Naive thymus-derived CD8-positive, alpha-beta T cell (primary cell): ENCODE measurements around the gene CAMTA1. TPM values are rescaled to one million over a fixed set of nuclear protein-coding genes. Genes with fewer than 3 reads are reported as not detected.

Experiments
- ATAC-seq, 2 donors: fragments of 150-1000 bp; cut with Tn5 transposase in 1 of 2; sonication (Bioruptor Pico), chemical (Tn5 transposase) in 1 of 2; 1 replicate in 1 of 2; 2 replicates in 1 of 2; pipeline ENCODE4 v1.10.0; 2021; ENCODE audit warnings: mild to moderate bottlenecking in 2 of 2, moderate library complexity in 2 of 2
- POLR2A ChIA-PET: fragments of 350-600 bp; sonication (Branson Sonifier 250); formaldehyde crosslinking; loops from one replicate; lab custom pipeline; 2021; ENCODE audit warnings: antibody characterized with exemption; lab: Charles Lee
- DNase-seq, 10 donors: peaks; one replicate each; pipeline versions ENCODE4 v3.0.0 to v3.0.0-alpha.2; 2020 to 2022
- H3K27ac Mint-ChIP-seq, 10 donors: one replicate each; pipeline ENCODE4 v1.8.0; 2020 to 2022; ENCODE audit warnings: mild to moderate bottlenecking in 10 of 10, mixed read lengths in 10 of 10, moderate library complexity in 4 of 10, inconsistent platforms in 1 of 10
- H3K27me3 Mint-ChIP-seq, 5 donors: one replicate each; pipeline ENCODE4 v1.8.0; 2021 to 2022; ENCODE audit warnings: mixed read lengths in 5 of 5
- H3K36me3 Mint-ChIP-seq, 3 donors: one replicate each; pipeline ENCODE4 v1.8.0; 2020 to 2022; ENCODE audit warnings: mixed read lengths in 3 of 3, mild to moderate bottlenecking in 2 of 3, inconsistent platforms in 1 of 3
- H3K4me1 Mint-ChIP-seq, 4 donors: one replicate each; pipeline ENCODE4 v1.8.0; 2021 to 2022; ENCODE audit warnings: mixed read lengths in 4 of 4
- H3K4me3 Mint-ChIP-seq, 10 donors: one replicate each; pipeline ENCODE4 v1.8.0; 2020 to 2022; ENCODE audit warnings: mild to moderate bottlenecking in 10 of 10, mixed read lengths in 10 of 10, moderate library complexity in 6 of 10, inconsistent platforms in 1 of 10
- H3K9me3 Mint-ChIP-seq, 9 donors: one replicate each; pipeline ENCODE4 v1.8.0; 2020 to 2022; ENCODE audit warnings: mixed read lengths in 9 of 9, mild to moderate bottlenecking in 3 of 9, inconsistent platforms in 1 of 9, moderate library complexity in 1 of 9
- polyA plus RNA-seq, 3 donors: library from polyadenylated mRNA; unstranded; fragments of 300-500 nt; fragmentation: Illumina TruSeq; gene quantifications; one replicate each; pipeline ENCODE4 v1.2.3, GENCODE V29; 2021
- total RNA-seq, 8 experiments: library from RNA in 2 of 8; stranded (reverse) in 2 of 8; gene quantifications; one replicate each; pipeline ENCODE4 v1.2.3 and lab custom pipeline; 2021 to 2026

The CAMTA1 gene
- total and polyA plus RNA-seq, 5 experiments from 2014 or later = 32.6 to 78.3 (median 47.3) TPM

DNA sequence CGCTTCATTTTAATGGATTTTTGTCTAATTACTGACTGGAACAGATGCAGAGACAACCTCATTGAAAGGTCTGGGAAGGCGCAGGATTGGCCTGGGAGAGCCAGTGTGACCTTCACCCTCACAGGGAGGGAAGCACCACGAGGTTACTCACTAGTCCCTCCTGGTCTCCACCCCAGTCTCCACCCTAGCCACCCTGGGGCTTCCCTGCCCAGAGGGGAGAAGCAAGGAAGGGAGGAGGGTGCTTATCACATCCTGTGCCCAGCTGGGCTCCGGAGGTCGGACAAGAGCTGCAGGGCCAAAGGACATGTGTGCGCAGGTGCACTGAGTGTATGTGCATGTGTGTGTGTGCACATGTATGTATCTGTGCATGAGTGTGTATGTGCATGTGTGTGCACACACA, 765.7 kb downstream of the CAMTA1 start:
- no peak for DNase-seq
- no peak overlapping the region for H3K4me3 Mint-ChIP-seq
- peaks cover 0 to 8% (median 5%) of the 10 kb centered on the region in 4 donors for H3K4me1 Mint-ChIP-seq
- H3K27me3 Mint-ChIP-seq = peaks cover 5 to 49% (median 22%) of the 10 kb centered on the region in 5 donors
- no peak overlapping the region for H3K27ac Mint-ChIP-seq
- POLR2A ChIA-PET = no interaction called here
- H3K36me3 Mint-ChIP-seq = no peaks in the 10 kb centered on the region
- no peaks in the 10 kb centered on the region for H3K9me3 Mint-ChIP-seq
- no peak for ATAC-seq

DNA sequence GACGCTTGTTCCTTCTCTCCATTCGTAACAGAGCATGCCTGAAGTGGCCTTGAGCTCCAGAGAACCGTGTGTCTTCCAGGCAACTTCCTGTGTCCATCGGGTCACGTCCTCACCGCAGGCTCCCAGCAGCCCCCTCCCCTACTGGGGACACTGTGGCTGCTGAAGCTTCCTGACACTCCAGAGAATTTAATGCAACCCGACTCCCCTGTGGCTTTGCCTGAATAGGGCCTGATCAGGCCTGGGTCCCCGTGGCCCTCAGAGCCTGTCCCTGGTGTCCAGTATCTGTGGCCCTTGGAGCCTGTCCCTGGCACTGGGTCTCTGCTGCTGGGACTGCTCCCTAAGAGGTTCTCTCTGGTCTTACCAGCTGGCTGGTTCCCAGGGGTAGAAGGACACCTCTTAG, 766.2 kb downstream of the CAMTA1 start:
- H3K4me1 Mint-ChIP-seq = peaks cover 0 to 8% (median 5%) of the 10 kb centered on the region in 4 donors
- no peak for ATAC-seq
- no peaks in the 10 kb centered on the region for H3K9me3 Mint-ChIP-seq
- no peak for DNase-seq
- peaks cover 6 to 53% (median 23%) of the 10 kb centered on the region in 5 donors for H3K27me3 Mint-ChIP-seq
- POLR2A ChIA-PET = no interaction called here
- no peak overlapping the region for H3K4me3 Mint-ChIP-seq
- no peaks in the 10 kb centered on the region for H3K36me3 Mint-ChIP-seq
- H3K27ac Mint-ChIP-seq = no peak overlapping the region

DNA sequence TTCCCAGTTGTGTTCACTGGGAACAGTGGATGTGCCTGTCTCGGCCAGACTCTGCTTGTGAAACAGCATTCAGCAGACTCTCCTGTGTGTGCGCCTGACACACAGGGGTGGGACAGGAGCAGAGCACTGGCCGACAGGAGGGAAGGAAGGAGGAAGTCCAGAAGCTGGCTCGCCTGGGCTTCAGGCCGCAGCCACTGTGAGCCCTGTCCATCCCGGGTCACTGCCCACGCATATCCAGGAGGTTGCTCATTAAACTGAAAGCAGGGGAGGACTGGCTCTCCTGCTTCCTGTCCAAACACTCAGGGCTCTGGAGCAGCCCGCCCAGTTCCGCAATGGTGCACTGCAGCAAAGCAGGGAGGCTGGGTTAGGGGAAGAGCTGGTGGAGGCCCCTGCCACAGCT, 767.1 kb downstream of the CAMTA1 start:
- H3K27me3 Mint-ChIP-seq = peaks cover 7 to 59% (median 21%) of the 10 kb centered on the region in 5 donors
- no peak for ATAC-seq
- peaks cover 0 to 8% (median 5%) of the 10 kb centered on the region in 4 donors for H3K4me1 Mint-ChIP-seq
- no peak overlapping the region for H3K27ac Mint-ChIP-seq
- no peak for DNase-seq
- H3K4me3 Mint-ChIP-seq = no peak overlapping the region
- no peaks in the 10 kb centered on the region for H3K9me3 Mint-ChIP-seq
- POLR2A ChIA-PET = no interaction called here
- no peaks in the 10 kb centered on the region for H3K36me3 Mint-ChIP-seq

- no peak for DNase-seq
- Mint-ChIP-seq H3K27ac (no peak overlapping the region), H3K36me3 (no peaks in the 10 kb centered on the region), H3K27me3 (peaks cover 4 to 51% (median 23%) of the 10 kb centered on the region in 5 donors), H3K4me1 (peaks cover 0 to 8% (median 5%) of the 10 kb centered on the region in 4 donors), H3K4me3 (no peak overlapping the region), H3K9me3 (no peaks in the 10 kb centered on the region)
- POLR2A ChIA-PET = no interaction called here
- ATAC-seq = no peak
Observed at GRCh38 chr1:7553042-7553690, 767.9 kb downstream of the CAMTA1 start.

- ATAC-seq = no peak
- no peak for DNase-seq
- POLR2A ChIA-PET = no interaction called here
- H3K4me1 Mint-ChIP-seq = peaks cover 0 to 8% (median 3%) of the 10 kb centered on the region in 4 donors
- peak overlapping the region in 1 of 10 donors; percentile 50 for H3K27ac Mint-ChIP-seq
- H3K36me3 Mint-ChIP-seq = no peaks in the 10 kb centered on the region
- H3K4me3 Mint-ChIP-seq = no peak overlapping the region
- peaks cover 4 to 41% (median 19%) of the 10 kb centered on the region in 5 donors for H3K27me3 Mint-ChIP-seq
- H3K9me3 Mint-ChIP-seq = no peaks in the 10 kb centered on the region
Observed at GRCh38 chr1:7554385-7555235, 769.4 kb downstream of the CAMTA1 start.

DNA sequence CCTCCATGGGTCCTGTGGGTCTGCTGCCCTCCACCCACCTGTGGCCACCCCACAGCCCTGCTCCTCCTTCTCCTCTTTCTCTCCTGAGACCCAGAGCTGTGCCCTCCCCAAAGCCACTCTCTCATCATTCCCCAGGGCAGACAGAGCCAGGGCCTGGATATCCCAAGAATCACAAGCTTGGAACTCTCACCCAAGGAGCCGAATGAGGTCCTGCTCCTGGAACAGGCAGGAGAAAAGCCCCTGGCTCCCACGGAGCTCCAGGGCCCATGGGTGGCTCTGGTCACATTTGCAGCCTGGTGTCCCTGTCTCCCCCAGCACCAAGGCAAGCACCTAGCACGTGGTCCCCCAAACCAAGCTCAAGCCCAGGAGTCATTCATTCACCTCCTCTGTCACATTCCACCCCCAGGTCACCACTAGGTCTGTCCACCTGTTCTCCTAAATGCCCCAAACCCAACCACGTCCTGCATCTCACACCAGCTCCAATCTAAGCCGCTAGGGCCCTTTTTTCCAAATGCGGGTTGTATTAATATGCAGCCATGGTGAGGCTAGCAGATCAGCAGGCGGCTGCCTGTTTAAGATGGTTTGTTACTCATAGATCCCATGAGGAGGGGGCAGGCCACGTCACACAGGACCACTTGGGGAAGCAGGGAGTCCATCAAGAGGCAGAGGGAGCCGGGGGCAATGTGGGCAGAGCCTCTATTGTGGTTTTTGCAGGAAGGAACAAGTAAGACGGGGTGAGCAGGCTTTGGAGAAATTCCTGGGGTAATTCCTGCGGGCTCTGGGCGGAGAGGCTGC, 770.3 kb downstream of the CAMTA1 start:
- Mint-ChIP-seq H3K36me3 (no peaks in the 10 kb centered on the region), H3K4me1 (peaks cover 0 to 6% (median 3%) of the 10 kb centered on the region in 4 donors), H3K4me3 (no peak overlapping the region), H3K27me3 (peaks cover 4 to 36% (median 11%) of the 10 kb centered on the region in 5 donors), H3K27ac (no peak overlapping the region), H3K9me3 (no peaks in the 10 kb centered on the region)
- no peak for ATAC-seq
- POLR2A ChIA-PET = no interaction called here
- no peak for DNase-seq

GRCh38 chr1:7557301-7557891, 772.1 kb downstream of the CAMTA1 start:
- ATAC-seq = no peak
- H3K27me3 Mint-ChIP-seq = peaks cover 4 to 29% (median 7%) of the 10 kb centered on the region in 5 donors
- no peak for DNase-seq
- H3K27ac Mint-ChIP-seq = no peak overlapping the region
- H3K9me3 Mint-ChIP-seq = no peaks in the 10 kb centered on the region
- no peak overlapping the region for H3K4me3 Mint-ChIP-seq
- H3K36me3 Mint-ChIP-seq = no peaks in the 10 kb centered on the region
- H3K4me1 Mint-ChIP-seq = peaks cover 0 to 6% (median 3%) of the 10 kb centered on the region in 4 donors
- POLR2A ChIA-PET = no interaction called here

DNA sequence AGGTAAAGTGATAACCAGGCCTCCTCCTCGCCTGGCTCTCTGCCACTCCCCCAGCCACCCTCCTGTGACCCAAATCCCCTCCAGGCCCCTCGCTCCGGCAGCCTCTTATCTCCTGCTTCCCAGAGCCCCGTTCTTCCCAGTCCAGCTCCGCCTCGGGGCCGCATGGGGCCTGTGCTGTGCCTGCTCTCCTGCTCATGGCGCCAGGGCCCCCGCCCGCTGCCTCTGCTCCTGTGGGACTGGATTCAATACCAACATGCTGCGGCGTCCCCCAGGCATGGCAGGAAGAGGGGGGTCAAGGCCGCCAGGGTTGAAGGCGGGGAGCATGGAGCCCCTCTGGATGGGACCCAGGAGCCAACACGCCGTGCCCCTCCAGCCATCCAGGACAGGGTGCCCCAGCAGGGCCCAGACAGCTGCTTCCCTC, 772.8 kb downstream of the CAMTA1 start:
- peaks cover 0 to 6% (median 2%) of the 10 kb centered on the region in 4 donors for H3K4me1 Mint-ChIP-seq
- no peaks in the 10 kb centered on the region for H3K9me3 Mint-ChIP-seq
- DNase-seq (no peak), ATAC-seq (no peak)
- no peak overlapping the region for H3K4me3 Mint-ChIP-seq
- H3K27me3 Mint-ChIP-seq = peaks cover 4 to 29% (median 7%) of the 10 kb centered on the region in 5 donors
- H3K27ac Mint-ChIP-seq = no peak overlapping the region
- H3K36me3 Mint-ChIP-seq = no peaks in the 10 kb centered on the region
- POLR2A ChIA-PET = no interaction called here

- no peaks in the 10 kb centered on the region for H3K36me3 Mint-ChIP-seq
- peaks cover 4 to 29% (median 8%) of the 10 kb centered on the region in 5 donors for H3K27me3 Mint-ChIP-seq
- no peak overlapping the region for H3K27ac Mint-ChIP-seq
- H3K9me3 Mint-ChIP-seq = no peaks in the 10 kb centered on the region
- H3K4me3 Mint-ChIP-seq = no peak overlapping the region
- DNase-seq (no peak), ATAC-seq (no peak)
- POLR2A ChIA-PET = no interaction called here
- peaks cover 0 to 6% (median 1%) of the 10 kb centered on the region in 4 donors for H3K4me1 Mint-ChIP-seq
Observed at GRCh38 chr1:7558481-7558880, 773.2 kb downstream of the CAMTA1 start.

- POLR2A ChIA-PET = no interaction called here
- no peak overlapping the region for H3K27ac Mint-ChIP-seq
- no peak for ATAC-seq
Observed at GRCh38 chr1:7558921-7559869, 773.9 kb downstream of the CAMTA1 start.

GRCh38 chr1:7560128-7560527, 774.9 kb downstream of the CAMTA1 start:
- no peak overlapping the region for H3K27ac Mint-ChIP-seq
- no peak overlapping the region for H3K4me3 Mint-ChIP-seq
- H3K9me3 Mint-ChIP-seq = no peaks in the 10 kb centered on the region
- ATAC-seq (no peak), DNase-seq (no peak)
- H3K27me3 Mint-ChIP-seq = peaks cover 3 to 37% (median 14%) of the 10 kb centered on the region in 5 donors
- POLR2A ChIA-PET = no interaction called here
- peaks cover 0 to 6% (median 1%) of the 10 kb centered on the region in 4 donors for H3K4me1 Mint-ChIP-seq
- no peaks in the 10 kb centered on the region for H3K36me3 Mint-ChIP-seq

More at GRCh38 chr1:7558921-7559869, 773.9 kb downstream of the CAMTA1 start:
- H3K27me3 Mint-ChIP-seq = peaks cover 4 to 30% (median 10%) of the 10 kb centered on the region in 5 donors
- H3K9me3 Mint-ChIP-seq = no peaks in the 10 kb centered on the region
- H3K4me1 Mint-ChIP-seq = peaks cover 0 to 6% (median 1%) of the 10 kb centered on the region in 4 donors
- H3K4me3 Mint-ChIP-seq = no peak overlapping the region
- no peaks in the 10 kb centered on the region for H3K36me3 Mint-ChIP-seq
- DNase-seq = no peak
